GM12865 (cell line): ENCODE measurements around the gene PCGF5.

Experiments used
- DNase-seq: peaks from one replicate; pipeline ENCODE4 v3.0.0; 2010; ENCODE audit warnings: low read depth
- H3K4me3 ChIP-seq: 2 replicates; pipeline ENCODE4 v1.5.1; 2011; ENCODE audit warnings: mild to moderate bottlenecking, low read depth, low read length, control low read depth
- CTCF ChIP-seq: IDR thresholded peaks from 2 replicates; pipeline ENCODE4 v1.5.1; 2011; ENCODE audit warnings: low read length, control low read depth, low read depth, inconsistent platforms; ENCODE audit not compliant: insufficient read depth; ENCODE audit errors: missing control alignments

PCGF5 gene

GRCh38 chr10:91198781-91199180 lies 21.7 kb upstream of the PCGF5 start:
- peak overlapping the region; percentile 42 for H3K4me3 ChIP-seq
- TF ChIP-seq CTCF: no peak
- DNase-seq: peak; percentile 77

GRCh38 chr10:91200314-91201212 lies 19.9 kb upstream of the PCGF5 start:
- peak overlapping the region; percentile 49 for H3K4me3 ChIP-seq
- TF ChIP-seq CTCF: no peak
- DNase-seq: peak; percentile 18

GRCh38 chr10:91201213-91201996 lies 19.1 kb upstream of the PCGF5 start:
- peak overlapping the region; percentile 49 for H3K4me3 ChIP-seq
- DNase-seq: peak; percentile 74
- TF ChIP-seq CTCF: no peak

GRCh38 chr10:91206427-91206826 lies 14.0 kb upstream of the PCGF5 start:
- no peak for TF ChIP-seq CTCF
- DNase-seq: peak; percentile 47
- H3K4me3 ChIP-seq: no peak overlapping the region

- H3K4me3 ChIP-seq: no peak overlapping the region
- DNase-seq: peak; percentile 28
- TF ChIP-seq CTCF: no peak
Observed at GRCh38 chr10:91206837-91207474, 13.5 kb upstream of the PCGF5 start.

GRCh38 chr10:91208642-91209041 lies 11.8 kb upstream of the PCGF5 start:
- no peak for TF ChIP-seq CTCF
- DNase-seq: no peak
- H3K4me3 ChIP-seq: no peak overlapping the region
